H1 (cell line): ENCODE measurements around the gene MVK. TPM values are rescaled to one million over a fixed set of nuclear protein-coding genes. Genes with fewer than 3 reads are reported as not detected.

Experiments used
- CTCF ChIA-PET: fragments of 300-600 bp; sonication (Branson Sonifier 250); formaldehyde crosslinking; loops from one replicate; lab custom pipeline; 2021; ENCODE audit not compliant: partially characterized antibody; lab: Charles Lee
- POLR2A ChIA-PET: fragments of 300-600 bp; sonication (Branson Sonifier 250); formaldehyde crosslinking; loops from one replicate; lab custom pipeline; 2021; ENCODE audit warnings: inconsistent platforms; ENCODE audit not compliant: partially characterized antibody; lab: Charles Lee
- DNase-seq, 2 experiments: peaks; one replicate each; pipeline versions ENCODE4 v3.0.0 to v3.0.0-alpha.2; 2010 to 2022; ENCODE audit warnings: low spot score in 2 of 2, low read depth in 1 of 2, mixed read lengths in 1 of 2
- FAIRE-seq: peaks from 2 replicates; lab custom pipeline; 2011; peaks lifted over from hg19 to GRCh38; lab: Jason Lieb, UNC
- H2AFZ ChIP-seq: 2 replicates; pipeline ENCODE4 v1.8.1; 2012; ENCODE audit warnings: low read length, inconsistent platforms
- H2AK5ac ChIP-seq: 2 replicates; pipeline ENCODE4 v1.6.1; 2013; ENCODE audit warnings: low read depth, low read length
- H2BK120ac ChIP-seq: replicated peaks from 2 replicates; pipeline ENCODE3; 2013; ENCODE audit warnings: low read depth, low read length, inconsistent platforms
- H2BK12ac ChIP-seq: 2 replicates; pipeline ENCODE4 v1.6.1; 2013; ENCODE audit warnings: low read depth, low read length
- H2BK15ac ChIP-seq: 2 replicates; pipeline ENCODE4 v1.6.1; 2013; ENCODE audit warnings: low read length
- H2BK20ac ChIP-seq: 2 replicates; pipeline ENCODE4 v1.6.1; 2013; ENCODE audit warnings: low read length
- H2BK5ac ChIP-seq: 2 replicates; pipeline ENCODE4 v1.6.1; 2013; ENCODE audit warnings: low read depth, low read length
- H3K14ac ChIP-seq: 2 replicates; pipeline ENCODE4 v1.6.1; 2013; ENCODE audit warnings: inconsistent platforms; ENCODE audit not compliant: insufficient read length
- H3K18ac ChIP-seq: 2 replicates; pipeline ENCODE4 v1.6.1; 2013; ENCODE audit warnings: low read length; ENCODE audit errors: extremely low read depth
- H3K23ac ChIP-seq: 2 replicates; pipeline ENCODE4 v1.6.1; 2013; ENCODE audit warnings: inconsistent platforms; ENCODE audit not compliant: insufficient read length
- H3K23me2 ChIP-seq: 2 replicates; pipeline ENCODE4 v1.6.1; 2013; ENCODE audit warnings: low read depth, low read length
- H3K27ac ChIP-seq: 2 replicates; pipeline ENCODE4 v1.6.1; 2011; ENCODE audit warnings: low read depth, low read length, inconsistent platforms
- H3K27me3 ChIP-seq, 4 experiments: replicated peaks in 1 of 4; 1 replicate in 1 of 4; 2 replicates in 3 of 4; pipeline versions ENCODE4 v1.6.1 to v1.8.1; 2011 to 2013; ENCODE audit warnings: low read length in 3 of 4, mild to moderate bottlenecking in 3 of 4, inconsistent platforms in 2 of 4, mixed read lengths in 2 of 4, moderate library complexity in 1 of 4; ENCODE audit not compliant: control insufficient read depth in 3 of 4, insufficient read depth in 3 of 4; ENCODE audit errors: extremely low read depth in 1 of 4
- H3K36me3 ChIP-seq, 4 experiments: 2 replicates each; pipeline versions ENCODE4 v1.6.1 to v1.8.1; 2011 to 2013; ENCODE audit warnings: mild to moderate bottlenecking in 4 of 4, low read length in 3 of 4, moderate library complexity in 2 of 4, control low read depth in 1 of 4, inconsistent platforms in 1 of 4; ENCODE audit not compliant: insufficient read depth in 4 of 4, control insufficient read depth in 2 of 4
- H3K4ac ChIP-seq: replicated peaks from 2 replicates; pipeline ENCODE3; 2013; ENCODE audit warnings: low read length, low read depth, mixed read lengths, inconsistent platforms; ENCODE audit not compliant: insufficient read length
- H3K4me1 ChIP-seq, 4 experiments: replicated peaks in 1 of 4; 1 replicate in 1 of 4; 2 replicates in 3 of 4; pipeline versions ENCODE4 v1.6.1 to v1.8.1; 2011 to 2013; ENCODE audit warnings: low read length in 3 of 4, inconsistent platforms in 2 of 4, mixed read lengths in 1 of 4; ENCODE audit not compliant: insufficient read depth in 4 of 4, control insufficient read depth in 3 of 4
- H3K4me2 ChIP-seq, 2 experiments: 2 replicates each; pipeline versions ENCODE4 v1.6.1 to v1.8.1; 2011 to 2013; ENCODE audit warnings: low read depth in 2 of 2, low read length in 2 of 2, control low read depth in 1 of 2, inconsistent platforms in 1 of 2, mild to moderate bottlenecking in 1 of 2; ENCODE audit not compliant: insufficient read depth in 1 of 2
- H3K4me3 ChIP-seq, 4 experiments: fragments of 200-600, 300-600 bp in 1 of 4; sonication (generic), shearing (Covaris generic), sonication (Bioruptor Twin) in 1 of 4; 2 replicates each; pipeline versions ENCODE4 v1.5.1 to v1.8.1; 2011 to 2016; ENCODE audit warnings: low read length in 4 of 4, low read depth in 3 of 4, control low read depth in 2 of 4, inconsistent platforms in 2 of 4, mild to moderate bottlenecking in 2 of 4, mixed read lengths in 1 of 4, moderate library complexity in 1 of 4; ENCODE audit not compliant: insufficient read depth in 2 of 4; ENCODE audit errors: extremely low read depth in 1 of 4
- H3K56ac ChIP-seq: replicated peaks from 2 replicates; pipeline ENCODE3; 2013; ENCODE audit warnings: low read depth, mild to moderate bottlenecking, mixed read lengths, low read length, inconsistent platforms; ENCODE audit not compliant: insufficient read length
- H3K79me1 ChIP-seq: 2 replicates; pipeline ENCODE4 v1.6.1; 2013; ENCODE audit warnings: low read depth, low read length, control low read depth
- H3K79me2 ChIP-seq, 2 experiments: 2 replicates each; pipeline versions ENCODE4 v1.6.1 to v1.8.1; 2012 to 2013; ENCODE audit warnings: low read length in 2 of 2, mild to moderate bottlenecking in 2 of 2, inconsistent platforms in 1 of 2; ENCODE audit not compliant: insufficient read depth in 2 of 2, control insufficient read depth in 1 of 2
- H3K9ac ChIP-seq, 4 experiments: replicated peaks in 1 of 4; 1 replicate in 1 of 4; 2 replicates in 3 of 4; pipeline versions ENCODE4 v1.6.1 to v1.8.1; 2011 to 2013; ENCODE audit warnings: low read depth in 3 of 4, low read length in 3 of 4, control low read depth in 2 of 4, mild to moderate bottlenecking in 2 of 4, moderate library complexity in 2 of 4, inconsistent platforms in 1 of 4; ENCODE audit errors: extremely low read depth in 1 of 4
- H3K9me3 ChIP-seq, 2 experiments: 2 replicates each; pipeline versions ENCODE4 v1.6.1 to v1.8.1; 2012 to 2013; ENCODE audit warnings: mild to moderate bottlenecking in 2 of 2, moderate library complexity in 2 of 2, control low read depth in 1 of 2, inconsistent platforms in 1 of 2, low read depth in 1 of 2, low read length in 1 of 2, mixed read lengths in 1 of 2; ENCODE audit not compliant: insufficient read depth in 2 of 2
- H4K20me1 ChIP-seq, 2 experiments: replicated peaks in 1 of 2; 2 replicates each; pipeline versions ENCODE3 to v1.8.1; 2011 to 2013; ENCODE audit warnings: inconsistent platforms in 2 of 2, low read length in 2 of 2, mild to moderate bottlenecking in 1 of 2; ENCODE audit not compliant: insufficient read depth in 2 of 2, control insufficient read depth in 1 of 2
- H4K5ac ChIP-seq: 2 replicates; pipeline ENCODE4 v1.6.1; 2013; ENCODE audit warnings: low read length, low read depth, mixed read lengths, inconsistent platforms; ENCODE audit not compliant: insufficient read length
- H4K8ac ChIP-seq: 2 replicates; pipeline ENCODE4 v1.8.0; 2013; ENCODE audit warnings: mild to moderate bottlenecking, moderate library complexity, low read length, inconsistent platforms; ENCODE audit not compliant: insufficient read depth; ENCODE audit errors: extremely low read depth
- H4K91ac ChIP-seq: replicated peaks from 2 replicates; pipeline ENCODE3; 2013; ENCODE audit warnings: low read length, mixed read lengths, inconsistent platforms; ENCODE audit not compliant: insufficient read length
- CEBPB ChIP-seq: IDR thresholded peaks from 2 replicates; pipeline ENCODE4 v1.6.1; 2012; ENCODE audit warnings: low read depth, low read length
- CTBP2 ChIP-seq: IDR thresholded peaks from 2 replicates; pipeline ENCODE4 v1.7.0; 2011; ENCODE audit warnings: borderline replicate concordance, mild to moderate bottlenecking, moderate library complexity, mixed read lengths, low read length; ENCODE audit not compliant: insufficient read depth, insufficient read length
- HDAC6 ChIP-seq: IDR thresholded peaks from one replicate; pipeline ENCODE4 v1.7.1; 2012; ENCODE audit warnings: low read depth, mild to moderate bottlenecking, inconsistent platforms, low read length, moderate library complexity
- NANOG ChIP-seq: IDR thresholded peaks from 2 replicates; pipeline ENCODE4 v1.6.1; 2011; ENCODE audit warnings: low read length, low read depth, mild to moderate bottlenecking, inconsistent platforms; ENCODE audit not compliant: insufficient read depth, poor library complexity, severe bottlenecking
- POLR2AphosphoS5 ChIP-seq: IDR thresholded peaks from 2 replicates; pipeline ENCODE4 v1.6.1; 2011; ENCODE audit warnings: low read depth, low read length
- RAD21 ChIP-seq, 2 experiments: IDR thresholded peaks in 1 of 2; conservative IDR thresholded peaks in 1 of 2; 2 replicates each; pipeline ENCODE4 v1.6.1; 2011; ENCODE audit warnings: low read depth in 2 of 2, low read length in 2 of 2, improper control_type of control experiment in 1 of 2, inconsistent platforms in 1 of 2, mild to moderate bottlenecking in 1 of 2, moderate library complexity in 1 of 2
- RNF2 ChIP-seq: fragments of 200-900, 300-1000 bp; sonication (generic); IDR thresholded peaks from 2 replicates; pipeline ENCODE4 v1.7.1; 2016; ENCODE audit warnings: borderline replicate concordance, low read depth, mild to moderate bottlenecking, antibody characterized with exemption, low read length; ENCODE audit not compliant: poor library complexity, severe bottlenecking; ENCODE audit errors: missing control alignments
- SIX5 ChIP-seq: IDR thresholded peaks from 2 replicates; pipeline ENCODE4 v1.6.1; 2011; ENCODE audit warnings: mild to moderate bottlenecking, low read depth, low read length
- TAF7 ChIP-seq: optimal IDR thresholded peaks from 2 replicates; pipeline ENCODE3; 2011; ENCODE audit warnings: low read depth, mild to moderate bottlenecking, inconsistent platforms, low read length, moderate library complexity, borderline replicate concordance
- TEAD4 ChIP-seq: IDR thresholded peaks from 2 replicates; pipeline ENCODE4 v1.6.1; 2012; ENCODE audit warnings: low read depth, low read length, inconsistent platforms, mixed read lengths
- WGBS, 2 experiments: shearing (Covaris generic) in 1 of 2; methylation state at CpG; one replicate each; pipeline versions ENCODE4 v1.1.6 to v1.1.7; 2013 to 2015; ENCODE audit warnings: low lambda C conversion rate in 2 of 2, mixed read lengths in 2 of 2, inconsistent platforms in 1 of 2, low coverage in 1 of 2, missing lambda C conversion rate in 1 of 2; ENCODE audit not compliant: insufficient replicate concordance in 2 of 2, insufficient coverage in 1 of 2, insufficient read length in 1 of 2; ENCODE audit errors: extremely low coverage in 1 of 2, missing lambda C conversion rate in 1 of 2; 5-methylcytosine and 5-hydroxymethylcytosine counted together
- polyA plus RNA-seq, 7 experiments: library from polyadenylated mRNA; depleted of rRNA in 3 of 7; stranded (reverse) in 5 of 7; unstranded in 2 of 7; fragments of >200 nt in 5 of 7; fragments of 200-250 nt in 2 of 7; gene quantifications; 1 replicate in 5 of 7; 2 replicates in 1 of 7; 4 replicates in 1 of 7; pipeline versions ENCODE4 v1.2.1 to v1.2.3, GENCODE V29; 2011 to 2013; ENCODE audit warnings: missing spikeins in 2 of 7, mixed read lengths in 2 of 7
- total RNA-seq: library from RNA; stranded (reverse); fragmentation: NEBNext Ultra II Directional; extraction: Animal tissue kit (Norgen Biotek cat#: 25700); gene quantifications from 2 replicates; pipeline ENCODE4 v1.2.1, GENCODE V29; 2021

The MVK gene
- total and polyA plus RNA-seq, 2 of the 8 experiments (the other 6 are each of a cell fraction or from before 2014, with no cell fraction given) = 15.7 to 20.9 TPM

- Histone ChIP-seq H2BK5ac (no peak overlapping the region; the same call in 1 of the 2 replicates), H3K27ac (no peak overlapping the region), H3K4me3 (no peak overlapping the region), H3K23ac (no peak overlapping the region), H4K91ac (no peak overlapping the region), H3K14ac (no peak overlapping the region), H2BK120ac (no peak overlapping the region), H4K8ac (no peak overlapping the region), H3K79me1 (no peaks in the 10 kb centered on the region), H3K9me3 (no peaks in the 10 kb centered on the region), H2AFZ (no peak overlapping the region), H3K56ac (no peak overlapping the region), H3K36me3 (peaks cover 0 to 15% (median 4%) of the 10 kb centered on the region in 4 experiments; a peak in 5 of 8 replicates), H3K27me3 (no peaks in the 10 kb centered on the region), H3K4me2 (no peak overlapping the region), H4K5ac (no peak overlapping the region), H3K23me2 (no peaks in the 10 kb centered on the region), H3K79me2 (no peaks in the 10 kb centered on the region), H3K18ac (no peak overlapping the region), H2AK5ac (no peak overlapping the region), H2BK20ac (no peak overlapping the region), H4K20me1 (peaks cover 0 to 4% of the 10 kb centered on the region in 2 experiments), H3K4me1 (no peaks in the 10 kb centered on the region), H3K4ac (no peak overlapping the region), H3K9ac (no peak overlapping the region), H2BK12ac (no peak overlapping the region), H2BK15ac (no peak overlapping the region)
- WGBS, 2 experiments = 89% methylated on average over 19 of the region's 19 CpGs; no CpG with 5 or more reads in 1 of the 2 experiments
- ChIA-PET CTCF (interaction anchor here (0.9 to 11.3 kb wide), 6 partner anchors 18 to 182 kb away, joined by 3 to 163 read pairs (median 4); partner anchors contain the start of genes MMAB and MVK), POLR2A (no interaction called here)
- no peak for FAIRE-seq
- no peak for DNase-seq
- TF ChIP-seq HDAC6 = no peak
- no peak for TF ChIP-seq RAD21 (IDR thresholded peaks at IDR 0.05 in 1 of 2, conservative IDR thresholded peaks at IDR 0.05 in 1 of 2; ENCODE audit: low read depth in 2 of 2, low read length in 2 of 2)
- TF ChIP-seq POLR2AphosphoS5 = no peak
- no peak for TF ChIP-seq TAF7
- TF ChIP-seq RNF2 = no peak
- no peak for TF ChIP-seq NANOG
- no peak for TF ChIP-seq CEBPB
- no peak for TF ChIP-seq TEAD4
- TF ChIP-seq CTBP2 = no peak
- no peak for TF ChIP-seq SIX5
These were observed 18.8 kb downstream of the MVK start for GRCh38 chr12:109592195-109592904.
